GM21529 (cell line): Measurements from ENCODE around the gene IER5L.

Experiments
- ATAC-seq: cut with Tn5 transposase; IDR thresholded peaks from one replicate; pipeline ENCODE4 v1.9.1; 2021; ENCODE audit not compliant: unreplicated experiment

The IER5L gene

GRCh38 chr9:129177791-129178567 lies at the start of gene IER5L:
Gene IER5L (minus strand): TSS chr9:129178261. CDS start chr9:129178052, 209 bp downstream.
- ATAC-seq: peak; percentile 79

DNA sequence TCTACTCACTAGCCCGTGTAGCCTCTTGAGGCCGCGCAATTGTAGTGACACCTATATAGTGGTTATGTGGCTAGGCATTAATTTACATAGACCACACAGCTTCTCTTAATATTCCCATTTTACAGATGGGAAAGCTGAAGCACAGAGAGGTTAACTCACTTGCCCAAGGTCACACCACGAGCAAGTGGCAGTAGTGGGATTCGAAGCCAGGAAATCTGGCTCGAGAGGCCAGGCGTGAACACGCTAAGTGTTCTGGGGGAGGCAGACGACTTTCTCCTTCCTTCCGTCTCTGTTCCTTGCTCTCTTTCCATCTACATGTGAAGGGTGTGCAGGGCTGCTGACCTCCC lies 49.8 kb upstream of the IER5L start:
- ATAC-seq: no peak

GRCh38 chr9:129225815-129226214 lies 47.8 kb upstream of the IER5L start:
- ATAC-seq: no peak

- ATAC-seq: no peak
Measured at GRCh38 chr9:129225490-129225778, 47.4 kb upstream of the IER5L start.

DNA sequence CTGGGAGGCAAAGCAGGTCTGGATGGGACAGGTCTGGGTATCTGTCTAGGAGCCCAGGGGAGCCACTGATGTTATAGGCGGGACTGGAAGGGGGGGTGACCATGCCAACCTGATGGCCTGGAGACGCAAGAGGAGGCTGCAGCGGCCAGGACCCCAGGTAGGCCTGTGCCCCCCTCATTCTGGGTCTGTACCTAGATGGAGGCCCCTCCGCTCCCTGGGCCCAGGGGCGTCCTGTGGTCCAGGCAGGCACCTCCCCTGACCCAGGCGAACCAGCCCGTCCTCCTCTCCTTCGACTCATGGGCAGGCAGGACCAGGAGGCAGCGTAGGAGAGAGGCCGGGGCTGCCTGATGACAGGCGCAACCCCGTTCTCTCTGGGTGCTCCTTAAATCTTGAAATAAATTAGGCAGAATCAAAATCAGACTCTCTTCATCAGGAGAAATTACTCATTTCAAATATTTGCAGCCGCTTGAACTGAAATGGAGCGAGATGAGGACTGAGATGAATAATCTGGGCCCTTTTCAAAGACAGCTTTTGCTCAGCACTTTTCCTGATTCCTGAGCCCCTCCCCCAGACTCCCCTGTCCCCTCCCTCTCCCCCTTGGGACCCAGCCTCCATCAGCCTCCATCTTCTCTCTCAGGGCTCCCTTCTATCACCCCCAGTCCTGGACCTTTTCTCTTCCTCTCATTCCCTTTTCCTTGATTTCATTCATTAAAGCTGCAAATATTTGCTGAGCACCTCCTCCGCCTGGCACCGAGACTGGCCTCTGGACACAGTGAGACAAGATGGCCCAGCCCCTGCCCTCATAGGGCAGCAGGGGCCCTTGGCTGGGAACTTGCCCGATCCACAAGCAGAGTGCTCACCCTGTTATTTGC lies 46.8 kb upstream of the IER5L start:
- ATAC-seq: no peak

- ATAC-seq: no peak
Measured at GRCh38 chr9:129223551-129224208, 45.6 kb upstream of the IER5L start.

DNA sequence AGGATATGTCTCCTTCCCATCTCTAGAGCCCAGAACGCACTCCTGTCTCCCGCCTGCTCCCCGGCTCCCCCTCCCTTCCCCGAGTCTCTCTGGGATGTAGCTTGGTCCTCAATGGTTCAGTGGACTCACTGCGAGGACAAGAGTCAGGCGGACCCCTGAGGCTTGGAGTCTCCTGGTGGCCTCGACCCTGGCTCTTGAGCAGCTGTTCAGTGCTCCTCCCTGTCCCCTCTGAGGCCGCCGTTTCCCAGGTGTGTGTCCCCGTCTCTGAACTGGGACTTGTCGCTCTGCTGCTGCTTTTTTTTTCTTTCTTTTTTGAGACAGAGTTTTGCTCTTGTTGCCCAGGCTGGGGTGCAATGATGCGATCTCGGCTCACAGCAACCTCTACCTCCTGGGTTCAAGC lies 44.8 kb upstream of the IER5L start:
- ATAC-seq: no peak

DNA sequence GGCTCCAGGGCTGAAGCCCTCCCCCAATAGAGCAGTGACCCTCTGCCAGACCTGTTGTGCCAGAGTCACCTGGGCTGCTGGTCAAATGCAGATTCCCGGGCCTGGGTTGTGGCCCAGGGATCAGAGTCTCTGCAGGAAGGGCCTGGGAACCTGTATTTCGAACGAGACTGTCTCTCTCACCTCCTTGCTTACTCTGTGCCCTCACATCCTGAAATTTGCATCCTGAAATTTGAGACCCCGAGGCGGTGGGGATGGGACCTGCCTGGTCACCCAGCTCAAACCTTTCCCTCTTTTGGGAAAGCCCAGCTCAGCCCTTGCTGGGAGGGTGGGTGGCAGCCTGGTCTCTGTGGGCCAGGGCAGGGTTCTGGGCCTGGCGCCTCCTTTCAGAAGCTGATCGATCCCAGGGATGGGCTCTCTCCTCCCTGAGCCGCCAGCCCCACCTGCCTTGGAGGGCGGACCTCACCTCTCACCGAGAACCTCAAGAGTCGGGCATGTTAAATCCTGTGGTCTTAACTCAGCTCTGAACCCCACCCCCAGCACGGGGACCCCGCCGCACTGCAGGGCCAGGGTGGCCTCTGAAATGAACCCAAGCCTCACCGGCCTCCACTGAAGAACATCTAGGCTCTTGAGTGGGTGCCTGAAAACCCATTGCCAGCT lies 44.0 kb upstream of the IER5L start:
- ATAC-seq: no peak

DNA sequence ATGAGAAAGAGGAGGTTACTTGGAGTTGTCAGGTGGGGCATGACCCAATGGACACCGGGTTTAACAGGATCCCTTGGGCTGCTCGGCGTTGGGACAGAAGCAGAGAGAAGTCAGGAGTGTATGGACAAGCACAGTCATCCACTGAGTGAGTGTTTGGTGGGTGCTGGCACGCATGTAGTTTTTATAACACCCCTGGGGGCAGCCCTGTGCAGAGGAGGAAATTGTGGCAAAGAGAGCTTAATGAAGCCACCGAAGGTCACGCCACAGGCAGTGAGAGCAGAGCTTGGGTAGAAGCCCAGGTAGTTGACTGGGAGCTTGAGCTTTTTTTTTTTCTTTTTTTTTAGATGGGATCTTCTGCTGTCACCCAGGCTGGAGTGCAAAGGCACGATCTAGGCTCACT lies 43.2 kb upstream of the IER5L start:
- ATAC-seq: no peak

DNA sequence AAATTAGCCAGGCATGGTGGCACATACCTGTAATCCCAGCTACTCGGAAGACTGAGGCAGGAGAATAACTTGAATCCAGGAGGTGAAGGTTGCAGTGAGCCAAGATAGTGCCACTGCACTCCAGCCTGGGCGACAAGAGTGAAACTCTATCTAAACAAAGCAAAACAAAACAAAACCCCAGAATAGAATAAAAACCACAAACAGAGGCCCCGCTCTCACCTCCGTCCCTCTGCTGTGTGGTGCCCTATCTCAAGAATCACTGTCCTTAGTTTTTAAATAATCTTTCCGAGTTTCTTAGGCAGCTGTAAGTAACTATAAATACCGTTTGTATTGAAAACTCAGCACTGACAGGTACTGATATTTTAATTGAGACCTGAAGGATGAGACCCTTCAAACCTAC lies 42.7 kb upstream of the IER5L start:
- no peak for ATAC-seq

- no peak for ATAC-seq
Measured at GRCh38 chr9:129218918-129219317, 40.9 kb upstream of the IER5L start.

- no peak for ATAC-seq
Measured at GRCh38 chr9:129218272-129218625, 40.2 kb upstream of the IER5L start.

- ATAC-seq: no peak
Measured at GRCh38 chr9:129213551-129213950, 35.5 kb upstream of the IER5L start.

DNA sequence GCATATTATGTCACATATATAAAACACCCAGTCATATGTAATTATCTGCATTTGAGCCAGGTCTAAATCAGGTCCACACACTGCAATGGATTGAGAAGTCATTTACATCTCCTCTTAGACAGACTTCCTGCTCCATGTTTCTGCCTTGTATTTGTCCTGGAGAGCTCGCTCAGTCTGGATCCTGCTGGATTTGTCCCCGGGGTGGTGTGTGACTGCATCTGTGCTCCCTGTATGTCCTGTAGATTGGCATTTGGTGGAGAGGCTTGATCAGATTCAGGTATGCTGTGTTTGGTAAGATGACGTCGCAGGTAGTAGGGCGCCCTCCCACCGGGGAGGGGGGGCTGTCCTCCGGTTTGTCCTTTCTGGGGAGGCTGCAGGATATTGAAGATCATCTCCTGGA lies 33.6 kb upstream of the IER5L start:
- no peak for ATAC-seq

DNA sequence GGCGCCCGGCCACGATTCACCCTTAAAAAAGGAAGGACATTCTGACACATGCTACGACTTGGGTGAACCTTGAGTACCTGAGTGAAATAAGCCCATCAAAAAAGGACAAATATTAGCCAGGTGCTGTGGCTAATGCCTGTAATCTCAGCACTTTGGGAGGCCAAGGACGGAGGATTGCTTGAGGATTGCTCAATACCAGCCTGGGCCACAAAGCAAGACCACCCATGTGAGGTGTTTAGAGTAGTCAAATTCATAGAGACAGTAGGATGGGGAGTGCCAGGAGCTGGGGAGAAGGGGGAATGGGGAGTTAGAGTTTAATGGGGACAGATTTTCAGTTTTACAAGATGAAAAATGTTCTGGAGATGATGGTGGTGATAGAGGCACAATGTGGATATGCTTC lies 32.1 kb upstream of the IER5L start:
- no peak for ATAC-seq

- no peak for ATAC-seq
Measured at GRCh38 chr9:129209580-129209979, 31.5 kb upstream of the IER5L start.

DNA sequence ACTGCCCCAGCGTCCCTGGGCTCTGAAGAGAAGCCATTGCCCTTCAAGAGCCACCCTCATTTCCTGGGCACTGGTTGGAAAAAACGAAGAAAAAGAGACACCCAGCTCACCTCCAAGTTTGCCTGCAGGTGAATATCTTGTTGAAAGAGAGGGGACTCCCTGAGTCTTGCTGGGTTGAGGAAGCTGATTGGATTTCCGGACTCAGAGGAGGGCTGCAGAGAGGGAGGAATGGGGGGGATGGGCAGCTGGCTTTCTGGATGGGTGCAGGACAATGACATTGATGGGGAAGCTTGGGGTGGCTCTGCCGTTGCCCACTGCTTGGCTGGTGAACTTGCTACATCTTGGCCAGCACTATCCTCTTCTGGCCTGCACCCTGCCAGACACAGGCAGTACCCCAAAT lies 31.0 kb upstream of the IER5L start:
- no peak for ATAC-seq

GRCh38 chr9:129208207-129209032 lies 30.4 kb upstream of the IER5L start:
- no peak for ATAC-seq

- ATAC-seq: no peak
Measured at GRCh38 chr9:129206905-129207304, 28.8 kb upstream of the IER5L start.

GRCh38 chr9:129206401-129206800 lies 28.3 kb upstream of the IER5L start:
- ATAC-seq: no peak

DNA sequence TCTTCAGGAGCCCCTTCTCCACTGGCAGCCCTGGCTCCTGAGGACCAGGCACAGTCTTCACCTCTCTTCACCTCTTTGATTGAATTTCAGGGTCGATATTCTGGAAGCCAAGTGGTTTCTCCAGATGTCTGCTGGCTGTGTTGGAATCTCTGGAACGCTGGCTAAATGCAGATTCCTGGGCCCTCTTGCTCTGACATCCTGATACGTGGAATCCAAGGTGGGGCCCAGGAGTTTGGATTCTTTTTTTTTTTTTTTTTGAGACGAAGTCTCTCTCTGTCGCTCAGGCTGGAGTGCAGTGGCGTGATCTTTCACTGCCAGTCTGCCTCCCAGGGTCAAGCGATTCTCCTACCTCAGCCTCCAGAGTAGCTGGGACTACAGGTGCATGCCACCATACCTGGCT lies 26.8 kb upstream of the IER5L start:
- no peak for ATAC-seq
